ENCODE measurements around the gene ARL6. TPM values are rescaled to one million over a fixed set of nuclear protein-coding genes. Genes with fewer than 3 reads are reported as not detected.

Gene ARL6
- total and polyA plus RNA-seq, 9 of the 15 experiments (the other 6 are each of a cell fraction or from before 2014, with no cell fraction given): 0.91 to 2.9 (median 2.3) TPM

DNA sequence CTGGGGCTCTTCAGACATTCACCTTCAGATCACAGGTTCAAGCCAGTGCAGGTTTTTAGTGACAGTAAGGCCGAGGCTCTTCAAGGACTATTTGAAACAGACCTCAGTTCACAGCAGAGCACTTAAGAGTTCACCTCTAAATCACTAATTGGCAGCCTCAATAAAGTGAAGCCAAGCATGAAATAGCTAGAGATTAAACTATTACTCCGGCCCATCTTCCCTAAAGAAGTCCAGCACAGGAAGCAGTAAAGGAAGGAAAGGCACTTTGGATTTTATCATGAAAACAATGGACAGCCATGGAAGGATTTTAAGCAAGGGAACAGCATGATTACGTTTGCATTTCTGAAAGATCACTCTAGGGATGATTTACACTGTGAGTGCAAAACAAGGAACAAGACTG lies 27.6 kb upstream of the ARL6 start:
- H3K79me2 ChIP-seq (ENCODE audit: control insufficient read depth, insufficient read depth, low read length): no peaks in the 10 kb centered on the region
- no peak for DNase-seq (ENCODE audit: extremely low read depth in 1 of 4, low spot score in 3 of 4)
- in situ Hi-C loops (cut with MboI) (no loop called here), intact Hi-C loops (cut with micrococcal nuclease) (no loop called here)
- ChIA-PET POLR2A (no interaction called here), CTCF (ENCODE audit: low intra/inter-chr PET ratio) (no interaction called here)
- no TSS peak for BruUV-seq (replicated peaks)
- no peak for ATAC-seq
- H3K27ac ChIP-seq (ENCODE audit: extremely low read depth, low read depth, low read length): no peak overlapping the region
- no peaks in the 10 kb centered on the region for H4K20me1 ChIP-seq (replicated peaks; ENCODE audit: control insufficient read depth, insufficient read depth, low read length)
- WGBS (ENCODE audit: insufficient coverage, low coverage, missing lambda C conversion rate): 0% methylated on average over 3 of the region's 3 CpGs
- no peaks in the 10 kb centered on the region for H3K36me3 ChIP-seq (ENCODE audit: control insufficient read depth, insufficient read depth, low read length)
- no peaks in the 10 kb centered on the region for H3K4me1 ChIP-seq (replicated peaks in 1 of 2; ENCODE audit: control insufficient read depth in 2 of 2, insufficient read depth in 2 of 2, low read length in 2 of 2)
- no peaks in the 10 kb centered on the region for H3K27me3 ChIP-seq (ENCODE audit: control insufficient read depth in 2 of 2, insufficient read depth in 2 of 2, low read length in 2 of 2)
- no peak for FAIRE-seq
- TF ChIP-seq CBX8 (IDR thresholded peaks at IDR 0.05; ENCODE audit: borderline replicate concordance, extremely low read depth, low read depth, low read length, poor library complexity, severe bottlenecking) (no peak), HDAC8 (tag; IDR thresholded peaks at IDR 0.05) (no peak), ZKSCAN1 (IDR thresholded peaks at IDR 0.05; ENCODE audit: low read depth, low read length) (no peak), ASH1L (IDR thresholded peaks at IDR 0.05; ENCODE audit: borderline replicate concordance, low read depth, partially characterized antibody) (no peak), EZH2 (IDR thresholded peaks at IDR 0.05; ENCODE audit: borderline replicate concordance, low read depth, low read length) (no peak), MAFK (IDR thresholded peaks at IDR 0.05; ENCODE audit: low read length) (no peak), MED1 (CRISPR knock-in tag; IDR thresholded peaks at IDR 0.05; ENCODE audit: borderline replicate concordance) (no peak), NCOA6 (IDR thresholded peaks at IDR 0.05) (no peak), PML (IDR thresholded peaks at IDR 0.05; ENCODE audit: low read length) (no peak), ZNF165 (CRISPR knock-in tag; IDR thresholded peaks at IDR 0.05; ENCODE audit: borderline replicate concordance) (no peak)
- TF ChIP-seq, protein P1, sequence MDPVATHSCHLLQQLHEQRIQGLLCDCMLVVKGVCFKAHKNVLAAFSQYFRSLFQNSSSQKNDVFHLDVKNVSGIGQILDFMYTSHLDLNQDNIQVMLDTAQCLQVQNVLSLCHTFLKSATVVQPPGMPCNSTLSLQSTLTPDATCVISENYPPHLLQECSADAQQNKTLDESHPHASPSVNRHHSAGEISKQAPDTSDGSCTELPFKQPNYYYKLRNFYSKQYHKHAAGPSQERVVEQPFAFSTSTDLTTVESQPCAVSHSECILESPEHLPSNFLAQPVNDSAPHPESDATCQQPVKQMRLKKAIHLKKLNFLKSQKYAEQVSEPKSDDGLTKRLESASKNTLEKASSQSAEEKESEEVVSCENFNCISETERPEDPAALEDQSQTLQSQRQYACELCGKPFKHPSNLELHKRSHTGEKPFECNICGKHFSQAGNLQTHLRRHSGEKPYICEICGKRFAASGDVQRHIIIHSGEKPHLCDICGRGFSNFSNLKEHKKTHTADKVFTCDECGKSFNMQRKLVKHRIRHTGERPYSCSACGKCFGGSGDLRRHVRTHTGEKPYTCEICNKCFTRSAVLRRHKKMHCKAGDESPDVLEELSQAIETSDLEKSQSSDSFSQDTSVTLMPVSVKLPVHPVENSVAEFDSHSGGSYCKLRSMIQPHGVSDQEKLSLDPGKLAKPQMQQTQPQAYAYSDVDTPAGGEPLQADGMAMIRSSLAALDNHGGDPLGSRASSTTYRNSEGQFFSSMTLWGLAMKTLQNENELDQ (CRISPR knock-in tag; IDR thresholded peaks at IDR 0.05; ENCODE audit: borderline replicate concordance): no peak
- TF ChIP-seq, protein P2, sequence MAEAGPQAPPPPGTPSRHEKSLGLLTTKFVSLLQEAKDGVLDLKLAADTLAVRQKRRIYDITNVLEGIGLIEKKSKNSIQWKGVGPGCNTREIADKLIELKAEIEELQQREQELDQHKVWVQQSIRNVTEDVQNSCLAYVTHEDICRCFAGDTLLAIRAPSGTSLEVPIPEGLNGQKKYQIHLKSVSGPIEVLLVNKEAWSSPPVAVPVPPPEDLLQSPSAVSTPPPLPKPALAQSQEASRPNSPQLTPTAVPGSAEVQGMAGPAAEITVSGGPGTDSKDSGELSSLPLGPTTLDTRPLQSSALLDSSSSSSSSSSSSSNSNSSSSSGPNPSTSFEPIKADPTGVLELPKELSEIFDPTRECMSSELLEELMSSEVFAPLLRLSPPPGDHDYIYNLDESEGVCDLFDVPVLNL (CRISPR knock-in tag; IDR thresholded peaks at IDR 0.05; ENCODE audit: low read depth): no peak
- TF ChIP-seq, protein P3, sequence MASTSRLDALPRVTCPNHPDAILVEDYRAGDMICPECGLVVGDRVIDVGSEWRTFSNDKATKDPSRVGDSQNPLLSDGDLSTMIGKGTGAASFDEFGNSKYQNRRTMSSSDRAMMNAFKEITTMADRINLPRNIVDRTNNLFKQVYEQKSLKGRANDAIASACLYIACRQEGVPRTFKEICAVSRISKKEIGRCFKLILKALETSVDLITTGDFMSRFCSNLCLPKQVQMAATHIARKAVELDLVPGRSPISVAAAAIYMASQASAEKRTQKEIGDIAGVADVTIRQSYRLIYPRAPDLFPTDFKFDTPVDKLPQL (IDR thresholded peaks at IDR 0.05; ENCODE audit: extremely low read depth, insufficient read length): no peak
- TF ChIP-seq, protein P4, sequence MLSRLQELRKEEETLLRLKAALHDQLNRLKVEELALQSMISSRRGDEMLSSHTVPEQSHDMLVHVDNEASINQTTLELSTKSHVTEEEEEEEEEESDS (CRISPR knock-in tag; IDR thresholded peaks at IDR 0.05): no peak
- no peaks in the 10 kb centered on the region for H3K9me3 ChIP-seq (replicated peaks; ENCODE audit: control insufficient read depth, insufficient read depth, low read depth, low read length)
- no peak overlapping the region for H3K9ac ChIP-seq (ENCODE audit: insufficient read depth in 1 of 2, low read depth in 2 of 2, low read length in 2 of 2)
- no peaks in the 10 kb centered on the region for H3K9me1 ChIP-seq (ENCODE audit: control insufficient read depth, insufficient read depth, low read length)
- no peak overlapping the region for H3K4me3 ChIP-seq
- H3K4me2 ChIP-seq (ENCODE audit: insufficient read depth, low read length): no peak overlapping the region
- no peak overlapping the region for H2AFZ ChIP-seq (ENCODE audit: low read depth, low read length)
